GM19240 (cell line): ENCODE results near the gene SLC34A3.
A peak's percentile ranks its signal among the peaks of the same experiment; 100 is the strongest.

Source experiments
- DNase-seq: peaks from one replicate; pipeline ENCODE4 v3.0.0; 2011; ENCODE audit warnings: low spot score; ENCODE audit not compliant: insufficient read length

The SLC34A3 gene

DNA sequence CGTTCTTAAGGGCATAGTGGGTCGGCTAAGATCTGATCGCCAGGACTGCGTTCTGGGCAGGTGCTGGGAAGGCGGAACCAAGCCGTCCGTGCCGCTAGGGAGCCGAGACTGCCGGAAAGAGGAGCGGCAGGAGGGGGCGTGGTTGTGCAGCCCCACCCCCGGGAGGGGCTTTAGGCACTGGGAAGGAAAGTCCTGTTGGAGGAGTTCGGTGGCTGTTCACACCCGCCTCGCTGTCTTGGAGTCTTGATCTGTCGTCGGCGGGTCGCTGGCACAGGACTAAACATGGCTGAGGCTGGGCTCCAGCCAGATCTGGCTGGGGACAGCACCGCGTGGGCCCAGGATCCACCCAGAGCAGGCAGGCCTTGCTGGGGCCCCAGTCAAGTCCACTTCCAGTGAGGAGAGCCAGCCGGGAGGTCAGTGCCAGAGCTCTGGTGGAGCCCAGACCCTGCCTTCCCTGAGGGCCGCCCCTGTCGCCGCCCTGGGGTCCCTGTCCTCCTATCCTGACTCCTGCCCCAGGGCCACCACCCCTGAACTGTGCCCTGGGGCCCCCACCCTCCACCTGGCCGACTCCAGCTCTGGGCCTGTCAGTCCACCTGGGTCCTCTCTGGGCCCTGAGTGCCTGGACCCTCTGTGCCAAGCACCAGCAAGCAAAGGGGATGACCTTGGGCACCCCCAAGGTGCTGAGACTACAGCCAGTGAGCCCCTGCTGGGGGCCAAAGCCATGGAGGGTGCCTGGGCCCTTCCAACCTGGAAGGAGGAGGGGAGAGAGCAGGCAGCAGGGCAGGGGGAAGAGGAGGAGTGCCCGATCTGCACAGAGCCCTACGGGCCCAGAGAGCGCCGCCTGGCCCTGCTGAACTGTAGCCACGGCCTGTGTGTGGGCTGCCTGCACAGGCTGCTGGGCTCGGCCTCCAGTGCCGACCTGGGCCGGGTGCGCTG, 13.2 kb upstream of the SLC34A3 start:
- no peak for DNase-seq

- DNase-seq = no peak
These were observed 12.4 kb upstream of the SLC34A3 start for GRCh38 chr9:137218212-137218753.

DNA sequence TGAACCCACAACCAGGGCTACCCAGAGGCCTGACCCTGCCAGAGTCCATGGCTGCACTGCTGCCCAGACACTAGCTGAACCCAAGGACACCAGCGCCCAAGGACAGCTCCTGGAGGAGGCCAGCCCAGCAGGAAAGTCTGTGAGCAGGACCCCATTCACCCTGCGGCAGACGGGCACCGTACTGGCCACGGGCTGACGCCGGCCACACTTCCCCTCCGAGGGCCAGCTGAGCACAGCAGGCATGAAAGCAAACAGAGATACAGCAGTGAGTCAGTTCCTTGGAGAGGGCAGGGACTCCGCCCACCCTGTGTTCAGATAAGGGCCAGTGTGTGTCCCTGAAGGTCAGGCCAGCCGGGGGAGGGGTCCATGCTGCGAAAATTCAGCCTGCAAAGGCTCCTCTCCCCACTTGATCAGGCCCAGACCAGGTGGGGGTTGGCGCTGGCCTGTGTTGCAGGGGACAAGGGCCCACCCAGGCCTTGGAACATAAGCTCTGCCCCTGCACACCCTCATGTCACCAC, 11.9 kb upstream of the SLC34A3 start:
- no peak for DNase-seq

- no peak for DNase-seq
These were observed 10.9 kb upstream of the SLC34A3 start for GRCh38 chr9:137219757-137220316.

DNA sequence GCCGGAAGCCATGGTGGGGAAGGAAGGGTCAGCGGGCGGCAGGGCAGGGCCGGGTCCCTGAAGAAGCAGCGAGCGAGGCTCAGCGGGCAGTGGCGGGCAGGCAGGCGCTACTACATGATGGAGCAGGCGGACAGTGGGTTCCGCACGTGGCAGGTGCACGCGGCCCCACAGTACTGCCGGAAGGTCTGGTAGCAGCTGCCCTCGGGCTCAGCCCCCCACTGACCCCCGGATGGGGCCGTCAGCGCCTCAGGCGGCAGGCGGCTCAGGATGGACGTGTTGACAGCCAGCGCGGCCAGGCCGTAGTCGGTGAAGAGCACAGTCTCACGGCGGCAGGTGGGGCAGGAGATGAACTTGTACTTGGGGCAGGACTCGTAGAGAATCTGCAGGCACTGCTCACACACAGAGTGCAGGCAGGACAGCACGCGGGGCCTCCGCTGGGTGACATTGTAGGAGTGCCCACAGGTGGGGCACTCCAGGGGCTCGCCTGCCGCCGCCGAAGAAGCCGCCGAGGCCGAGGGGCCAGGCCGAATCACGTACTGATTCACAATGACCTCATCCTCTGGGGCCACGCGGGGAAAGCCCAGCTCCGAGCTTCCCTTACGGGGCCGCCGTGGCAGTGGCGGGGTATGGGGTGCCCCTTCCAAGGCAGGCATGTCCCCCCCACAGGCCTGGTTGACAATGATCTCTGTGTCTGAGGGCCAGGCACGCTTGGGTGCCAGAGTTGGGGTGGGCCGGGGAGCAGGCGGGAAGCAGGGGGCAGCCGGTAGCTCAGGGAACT, 10.2 kb upstream of the SLC34A3 start:
- DNase-seq = no peak

GRCh38 chr9:137221095-137221505, 9.6 kb upstream of the SLC34A3 start:
- DNase-seq = no peak

GRCh38 chr9:137221506-137222111, 9.1 kb upstream of the SLC34A3 start:
- DNase-seq = no peak

GRCh38 chr9:137222190-137223077, 8.3 kb upstream of the SLC34A3 start, which contains the start of gene RNF208:
Gene RNF208, minus strand, starts transcription at chr9:137222240. Its CDS starts 1,028 bp downstream, at chr9:137221212.
- no peak for DNase-seq

- DNase-seq = peak; percentile 100
These were observed 7.4 kb upstream of the SLC34A3 start for GRCh38 chr9:137223078-137223970.

DNA sequence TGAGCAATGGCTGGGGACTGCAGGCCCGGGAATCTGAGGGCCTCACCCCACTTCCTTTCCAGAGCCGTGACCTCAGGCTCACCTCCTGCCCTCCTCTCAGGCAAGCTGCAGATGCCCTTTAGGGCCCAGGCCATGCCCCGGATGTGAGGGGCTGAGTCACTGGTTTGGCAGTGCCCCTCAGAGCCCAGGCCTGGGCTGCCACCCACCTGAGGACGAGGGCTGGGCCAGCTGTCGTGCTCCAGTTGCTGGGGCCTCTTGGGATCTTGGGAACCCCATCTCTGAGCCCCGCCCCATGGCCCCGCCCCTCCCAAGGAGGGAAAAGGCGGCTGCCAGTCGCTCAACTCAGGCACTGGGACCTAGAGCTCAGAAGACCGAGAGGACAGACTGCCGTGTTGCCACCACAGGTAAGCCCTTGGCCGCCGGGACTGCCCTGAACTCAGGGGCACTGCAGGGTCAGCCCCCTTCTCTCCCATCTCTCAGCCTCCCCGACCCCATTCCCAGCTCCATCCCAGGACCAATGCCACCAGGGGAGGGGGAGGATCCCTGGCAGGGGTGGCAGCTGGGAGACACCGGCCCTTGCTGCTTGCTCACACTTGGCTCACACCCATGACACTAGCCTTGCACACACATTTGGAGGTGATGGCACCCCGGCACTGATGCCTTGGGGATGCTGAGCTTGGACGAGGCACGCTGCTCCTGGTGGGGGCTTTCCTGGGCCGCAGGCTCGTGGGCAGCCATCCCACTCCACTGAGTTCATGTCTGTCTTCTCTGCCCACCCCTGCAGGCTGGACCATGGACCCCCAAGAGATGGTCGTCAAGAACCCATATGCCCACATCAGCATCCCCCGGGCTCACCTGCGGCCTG, 5.6 kb upstream of the SLC34A3 start, which contains the start of gene CYSRT1:
CYSRT1 (plus strand) TSS at position 345 of the 865 bp plus-strand sequence; CDS start at position 793, 448 bp downstream.
- no peak for DNase-seq

DNA sequence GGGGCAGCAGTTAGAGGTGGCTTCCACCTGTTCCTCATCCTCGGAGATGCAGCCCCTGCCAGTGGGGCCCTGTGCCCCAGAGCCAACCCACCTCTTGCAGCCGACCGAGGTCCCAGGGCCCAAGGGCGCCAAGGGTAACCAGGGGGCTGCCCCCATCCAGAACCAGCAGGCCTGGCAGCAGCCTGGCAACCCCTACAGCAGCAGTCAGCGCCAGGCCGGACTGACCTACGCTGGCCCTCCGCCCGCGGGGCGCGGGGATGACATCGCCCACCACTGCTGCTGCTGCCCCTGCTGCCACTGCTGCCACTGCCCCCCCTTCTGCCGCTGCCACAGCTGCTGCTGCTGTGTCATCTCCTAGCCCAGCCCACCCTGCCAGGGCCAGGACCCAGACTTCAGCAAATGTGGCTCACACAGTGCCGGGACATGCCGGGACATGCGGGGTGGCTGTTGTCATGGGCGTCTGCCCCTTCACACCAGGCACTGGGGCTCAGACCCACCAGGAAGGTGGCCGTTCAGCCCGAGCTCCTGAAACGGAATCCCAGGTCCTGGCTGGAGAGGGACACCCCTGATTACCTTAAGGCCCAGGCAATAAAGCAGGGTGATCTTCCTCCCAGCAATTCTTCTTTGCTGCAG, 4.9 kb upstream of the SLC34A3 start:
- DNase-seq = no peak

DNA sequence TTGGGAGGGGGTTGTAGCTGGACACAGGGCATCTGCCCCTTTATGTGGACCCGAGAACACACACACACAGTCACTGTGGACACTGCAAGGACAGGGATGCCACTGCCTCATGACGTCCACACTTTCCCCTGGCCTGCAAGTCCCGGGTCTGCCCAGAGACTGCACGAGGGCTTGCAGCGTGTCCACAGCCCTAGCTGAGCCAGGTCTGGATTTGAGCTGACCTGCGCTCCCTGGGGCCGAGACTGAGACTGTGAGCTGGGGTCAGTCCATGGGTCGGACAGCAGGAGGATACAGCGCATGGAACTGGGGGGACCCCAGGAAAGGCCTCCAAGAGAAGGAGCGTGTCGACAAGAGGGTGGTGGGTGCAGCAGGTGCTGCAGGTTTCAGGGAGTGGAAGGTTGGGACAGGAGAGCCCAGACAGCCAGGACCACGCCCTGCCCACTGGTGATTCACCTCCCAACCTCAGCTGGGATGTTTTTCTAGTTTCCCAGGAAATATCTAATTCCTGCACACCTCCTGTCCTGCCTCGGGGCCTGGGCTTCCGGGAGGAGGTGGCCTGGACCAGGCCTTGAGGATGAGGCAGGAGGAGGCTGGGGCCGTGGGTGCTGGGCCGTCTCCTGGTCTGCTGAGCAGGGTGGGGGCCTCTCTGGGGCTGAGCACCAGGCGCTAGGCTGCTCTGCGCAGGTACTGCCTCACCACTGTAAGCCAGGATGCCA, 4.2 kb upstream of the SLC34A3 start:
- no peak for DNase-seq

GRCh38 chr9:137227054-137227852, 3.4 kb upstream of the SLC34A3 start, which contains the start of gene RNF224:
Gene RNF224, plus strand, starts transcription at chr9:137227502. Its CDS starts 834 bp downstream, at chr9:137228336.
- DNase-seq = peak; percentile 86

GRCh38 chr9:137227853-137228505, 2.7 kb upstream of the SLC34A3 start:
- no peak for DNase-seq

DNA sequence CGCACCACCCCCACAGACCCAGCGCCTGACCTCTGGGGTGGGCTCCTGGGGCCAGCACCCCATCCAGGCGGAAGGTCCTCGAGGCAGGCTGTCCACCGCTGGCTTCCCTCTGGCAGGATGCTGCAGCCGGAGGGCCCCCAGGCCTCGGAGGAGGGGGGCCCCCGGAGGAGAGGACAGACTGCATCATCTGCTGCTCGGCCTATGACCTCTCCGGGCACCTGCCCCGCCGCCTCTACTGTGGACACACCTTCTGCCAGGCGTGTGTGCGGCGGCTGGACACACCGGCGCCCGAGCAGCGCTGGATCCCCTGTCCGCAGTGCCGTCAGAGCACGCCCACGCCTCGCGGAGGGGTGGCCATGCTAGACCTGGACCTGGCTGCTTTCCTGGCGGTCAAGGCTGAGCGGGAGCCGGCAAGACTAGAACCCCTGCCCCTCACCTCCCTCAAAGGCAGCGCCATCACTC, 2.2 kb upstream of the SLC34A3 start:
- no peak for DNase-seq
